ENCODE results near the gene AIFM3. TPM values are rescaled to one million over a fixed set of nuclear protein-coding genes. Genes with fewer than 3 reads are reported as not detected.

Gene AIFM3
- polyA plus RNA-seq, 2 of the 4 experiments (the other 2 are of a cell fraction) = 1.4 to 3.6 TPM

DNA sequence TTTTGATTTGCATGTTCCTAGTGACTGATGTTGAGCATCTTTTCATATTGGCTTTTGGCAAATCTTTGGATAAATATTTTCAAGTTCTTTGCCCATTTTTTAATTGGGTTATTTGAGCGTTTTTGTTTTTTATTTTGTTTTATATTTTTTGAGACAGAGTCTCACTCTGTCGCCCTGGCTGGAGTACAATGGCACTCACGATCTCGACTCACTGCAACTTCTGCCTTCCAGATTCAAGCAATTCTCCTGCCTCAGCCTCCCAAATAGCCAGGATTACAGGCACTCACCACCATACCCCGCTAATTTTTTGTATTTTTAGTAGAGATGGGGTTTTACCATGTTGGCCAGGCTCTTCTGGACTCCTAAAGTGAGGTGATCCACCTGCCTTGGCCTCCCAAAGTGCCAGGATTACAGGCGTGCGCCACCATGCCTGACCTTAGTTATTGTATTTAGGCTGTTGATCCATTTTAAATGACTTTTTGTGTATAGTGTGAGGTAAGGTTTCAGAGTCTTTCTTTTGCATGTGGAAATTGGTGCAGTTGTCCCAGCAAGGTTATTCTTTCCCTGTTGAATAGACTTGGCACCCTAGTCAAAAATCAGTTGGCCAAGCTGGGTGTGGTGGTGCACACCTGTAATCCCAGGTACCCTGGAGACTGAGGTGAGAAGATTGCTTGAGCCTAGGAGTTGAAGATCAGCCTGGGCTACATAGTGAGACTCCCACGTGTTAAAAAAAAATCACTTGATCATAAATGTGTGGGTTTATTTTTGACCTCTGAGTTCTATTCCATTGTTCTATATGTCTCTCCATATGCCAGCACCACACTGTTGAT lies 23.7 kb upstream of the AIFM3 start:
- ChIA-PET CTCF (interaction anchor here (0.7 to 2.6 kb wide), 6 partner anchors 13 to 139 kb away, joined by 3 to 10 read pairs (median 4); partner anchors contain the start of gene P2RX6), POLR2A (no interaction called here)
- TF ChIP-seq RAD21 (conservative IDR thresholded peaks at IDR 0.05 in 1 of 2, IDR thresholded peaks at IDR 0.05 in 1 of 2) = no peak
- no peaks in the 10 kb centered on the region for H3K9me3 ChIP-seq
- no peak for FAIRE-seq
- H3K4me3 ChIP-seq = no peak overlapping the region
- no peak for DNase-seq (ENCODE audit: low read depth in 1 of 2, low spot score in 1 of 2)
- 92% methylated on average over 8 of the region's 8 CpGs for WGBS (ENCODE audit: missing lambda C conversion rate)
- H3K27ac ChIP-seq = no peak overlapping the region
- H3K4me1 ChIP-seq = peaks cover 19% of the 10 kb centered on the region
- no peak for ATAC-seq
- H3K4me2 ChIP-seq = no peak overlapping the region

DNA sequence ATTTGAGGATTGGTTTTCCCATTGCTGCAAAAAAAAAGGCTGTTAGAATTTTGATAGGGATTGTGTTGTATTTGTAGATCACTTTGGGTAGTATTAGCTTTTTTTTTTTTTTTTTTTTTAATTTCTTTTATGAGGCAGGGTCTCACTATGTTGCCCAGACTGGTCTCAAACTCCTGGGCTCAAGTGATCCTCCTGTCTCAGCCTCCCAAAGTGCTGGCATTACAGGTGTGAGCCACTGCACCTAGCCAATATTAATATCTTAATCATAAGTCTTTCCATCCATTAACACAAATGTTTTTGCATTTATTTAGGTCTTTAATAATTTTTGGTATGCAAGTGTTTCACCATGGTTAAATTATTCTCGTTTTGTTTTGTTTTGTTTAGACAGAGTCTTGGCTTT lies 23.0 kb upstream of the AIFM3 start:
- DNase-seq (ENCODE audit: low read depth in 1 of 2, low spot score in 1 of 2) (no peak), FAIRE-seq (no peak), ATAC-seq (no peak)
- H3K4me1 ChIP-seq = peaks cover 19% of the 10 kb centered on the region
- no peak overlapping the region for H3K4me2 ChIP-seq
- no peak overlapping the region for H3K27ac ChIP-seq
- ChIA-PET POLR2A (no interaction called here), CTCF (interaction anchor here (0.7 to 2.6 kb wide), 6 partner anchors 13 to 140 kb away, joined by 3 to 10 read pairs (median 4); partner anchors contain the start of gene P2RX6)
- WGBS (ENCODE audit: missing lambda C conversion rate) = 61% methylated on average over 1 of the region's 1 CpG
- no peaks in the 10 kb centered on the region for H3K9me3 ChIP-seq
- TF ChIP-seq CHD2 (IDR thresholded peaks at IDR 0.05; ENCODE audit: low read length, partially characterized antibody) = no peak
- no peak for TF ChIP-seq ZSCAN20 (CRISPR knock-in tag; IDR thresholded peaks at IDR 0.05)
- no peak for TF ChIP-seq HOXA7 (CRISPR knock-in tag; IDR thresholded peaks at IDR 0.05)
- no peak for TF ChIP-seq ZFP36 (IDR thresholded peaks at IDR 0.05; ENCODE audit: borderline replicate concordance, partially characterized antibody)
- TF ChIP-seq, protein P1, sequence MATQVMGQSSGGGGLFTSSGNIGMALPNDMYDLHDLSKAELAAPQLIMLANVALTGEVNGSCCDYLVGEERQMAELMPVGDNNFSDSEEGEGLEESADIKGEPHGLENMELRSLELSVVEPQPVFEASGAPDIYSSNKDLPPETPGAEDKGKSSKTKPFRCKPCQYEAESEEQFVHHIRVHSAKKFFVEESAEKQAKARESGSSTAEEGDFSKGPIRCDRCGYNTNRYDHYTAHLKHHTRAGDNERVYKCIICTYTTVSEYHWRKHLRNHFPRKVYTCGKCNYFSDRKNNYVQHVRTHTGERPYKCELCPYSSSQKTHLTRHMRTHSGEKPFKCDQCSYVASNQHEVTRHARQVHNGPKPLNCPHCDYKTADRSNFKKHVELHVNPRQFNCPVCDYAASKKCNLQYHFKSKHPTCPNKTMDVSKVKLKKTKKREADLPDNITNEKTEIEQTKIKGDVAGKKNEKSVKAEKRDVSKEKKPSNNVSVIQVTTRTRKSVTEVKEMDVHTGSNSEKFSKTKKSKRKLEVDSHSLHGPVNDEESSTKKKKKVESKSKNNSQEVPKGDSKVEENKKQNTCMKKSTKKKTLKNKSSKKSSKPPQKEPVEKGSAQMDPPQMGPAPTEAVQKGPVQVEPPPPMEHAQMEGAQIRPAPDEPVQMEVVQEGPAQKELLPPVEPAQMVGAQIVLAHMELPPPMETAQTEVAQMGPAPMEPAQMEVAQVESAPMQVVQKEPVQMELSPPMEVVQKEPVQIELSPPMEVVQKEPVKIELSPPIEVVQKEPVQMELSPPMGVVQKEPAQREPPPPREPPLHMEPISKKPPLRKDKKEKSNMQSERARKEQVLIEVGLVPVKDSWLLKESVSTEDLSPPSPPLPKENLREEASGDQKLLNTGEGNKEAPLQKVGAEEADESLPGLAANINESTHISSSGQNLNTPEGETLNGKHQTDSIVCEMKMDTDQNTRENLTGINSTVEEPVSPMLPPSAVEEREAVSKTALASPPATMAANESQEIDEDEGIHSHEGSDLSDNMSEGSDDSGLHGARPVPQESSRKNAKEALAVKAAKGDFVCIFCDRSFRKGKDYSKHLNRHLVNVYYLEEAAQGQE (IDR thresholded peaks at IDR 0.05) = no peak
- no peak for TF ChIP-seq ZNF302 (CRISPR knock-in tag; IDR thresholded peaks at IDR 0.05)
- TF ChIP-seq, protein P2, sequence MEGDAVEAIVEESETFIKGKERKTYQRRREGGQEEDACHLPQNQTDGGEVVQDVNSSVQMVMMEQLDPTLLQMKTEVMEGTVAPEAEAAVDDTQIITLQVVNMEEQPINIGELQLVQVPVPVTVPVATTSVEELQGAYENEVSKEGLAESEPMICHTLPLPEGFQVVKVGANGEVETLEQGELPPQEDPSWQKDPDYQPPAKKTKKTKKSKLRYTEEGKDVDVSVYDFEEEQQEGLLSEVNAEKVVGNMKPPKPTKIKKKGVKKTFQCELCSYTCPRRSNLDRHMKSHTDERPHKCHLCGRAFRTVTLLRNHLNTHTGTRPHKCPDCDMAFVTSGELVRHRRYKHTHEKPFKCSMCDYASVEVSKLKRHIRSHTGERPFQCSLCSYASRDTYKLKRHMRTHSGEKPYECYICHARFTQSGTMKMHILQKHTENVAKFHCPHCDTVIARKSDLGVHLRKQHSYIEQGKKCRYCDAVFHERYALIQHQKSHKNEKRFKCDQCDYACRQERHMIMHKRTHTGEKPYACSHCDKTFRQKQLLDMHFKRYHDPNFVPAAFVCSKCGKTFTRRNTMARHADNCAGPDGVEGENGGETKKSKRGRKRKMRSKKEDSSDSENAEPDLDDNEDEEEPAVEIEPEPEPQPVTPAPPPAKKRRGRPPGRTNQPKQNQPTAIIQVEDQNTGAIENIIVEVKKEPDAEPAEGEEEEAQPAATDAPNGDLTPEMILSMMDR (IDR thresholded peaks at IDR 0.05) = no peak
- no peak overlapping the region for H3K4me3 ChIP-seq

- WGBS (ENCODE audit: missing lambda C conversion rate) = 73% methylated on average over 2 of the region's 2 CpGs
- Histone ChIP-seq H3K9me3 (no peaks in the 10 kb centered on the region), H3K27ac (no peak overlapping the region), H3K4me1 (peaks cover 25% of the 10 kb centered on the region), H3K4me3 (no peak overlapping the region), H3K4me2 (peak overlapping the region; percentile 32; the same call in 2 of the 3 replicates)
- ChIA-PET CTCF (interaction anchor here (1.2 to 2.6 kb wide), 2 partner anchors 9 to 11 kb away, joined by 3 to 10 read pairs; no protein-coding TSS in a partner anchor), POLR2A (no interaction called here)
- FAIRE-seq = no peak
- no peak for ATAC-seq
- DNase-seq (ENCODE audit: low read depth in 1 of 2, low spot score in 1 of 2) = no peak
- TF ChIP-seq RNF2 (IDR thresholded peaks at IDR 0.05; ENCODE audit: borderline replicate concordance, low read depth) (no peak), FOSB (CRISPR knock-in tag; IDR thresholded peaks at IDR 0.05) (no peak), MAFK (IDR thresholded peaks at IDR 0.05; ENCODE audit: partially characterized antibody) (no peak), RAD21 (conservative IDR thresholded peaks at IDR 0.05 in 1 of 2, IDR thresholded peaks at IDR 0.05 in 1 of 2) (no peak), HMGXB4 (CRISPR knock-in tag; IDR thresholded peaks at IDR 0.05; ENCODE audit: borderline replicate concordance) (no peak), USF2 (IDR thresholded peaks at IDR 0.05) (no peak), NPAS2 (CRISPR knock-in tag; IDR thresholded peaks at IDR 0.05; ENCODE audit: borderline replicate concordance) (no peak), KDM5A (IDR thresholded peaks at IDR 0.05) (no peak), ELK1 (IDR thresholded peaks at IDR 0.05; ENCODE audit: low read depth, low read length) (no peak), RCOR1 (IDR thresholded peaks at IDR 0.05; ENCODE audit: low read depth, low read length) (no peak), JUN (IDR thresholded peaks at IDR 0.05) (no peak), HDAC2 (IDR thresholded peaks at IDR 0.05) (no peak)
- TF ChIP-seq, protein P2 (IDR thresholded peaks at IDR 0.05) = no peak
Measured at GRCh38 chr22:20945578-20945934, 21.5 kb upstream of the AIFM3 start.

All from A549 (cell line).